ENCODE data around the gene PEF1. TPM values are rescaled to one million over a fixed set of nuclear protein-coding genes. Genes with fewer than 3 reads are reported as not detected.

The PEF1 gene, protein sequence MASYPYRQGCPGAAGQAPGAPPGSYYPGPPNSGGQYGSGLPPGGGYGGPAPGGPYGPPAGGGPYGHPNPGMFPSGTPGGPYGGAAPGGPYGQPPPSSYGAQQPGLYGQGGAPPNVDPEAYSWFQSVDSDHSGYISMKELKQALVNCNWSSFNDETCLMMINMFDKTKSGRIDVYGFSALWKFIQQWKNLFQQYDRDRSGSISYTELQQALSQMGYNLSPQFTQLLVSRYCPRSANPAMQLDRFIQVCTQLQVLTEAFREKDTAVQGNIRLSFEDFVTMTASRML
- 10 to 100 TPM; 48.8 to 59.3 TPM for total RNA-seq

DNA sequence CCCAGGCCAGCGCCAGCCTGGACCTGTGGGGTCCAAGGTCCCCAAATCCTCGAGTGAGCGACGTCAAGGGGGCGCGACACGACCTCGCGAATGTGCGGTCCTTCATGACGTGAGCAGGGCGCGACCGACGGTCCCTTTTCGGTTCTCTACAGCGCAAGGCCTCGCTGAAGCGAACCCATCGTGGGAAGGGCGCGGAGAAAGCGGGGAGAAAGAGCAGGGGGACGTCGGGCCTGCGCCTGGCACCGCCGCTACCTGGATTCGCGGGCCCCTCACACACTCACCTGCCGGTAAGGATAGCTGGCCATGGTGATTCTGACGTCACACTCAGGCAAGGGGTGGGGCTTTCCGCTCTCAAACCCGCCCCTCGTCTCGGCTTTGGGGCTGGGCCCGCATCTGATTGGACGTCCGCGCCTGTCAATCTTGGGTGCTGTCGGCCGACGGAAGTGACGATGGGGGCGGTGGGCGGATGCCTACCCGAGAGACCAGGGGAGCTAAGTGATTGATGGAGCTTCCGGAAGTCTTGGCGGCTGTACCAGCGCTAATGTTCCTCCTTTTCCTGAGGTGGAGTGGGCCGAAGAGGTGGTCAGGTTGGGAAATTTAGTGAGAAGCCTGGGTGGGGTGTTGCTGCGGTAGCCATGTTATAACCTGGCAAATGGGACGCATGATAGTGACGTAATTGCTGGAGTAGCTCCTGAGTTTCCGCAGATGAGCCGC lies at the start of gene PEF1:
Gene PEF1 (minus strand): TSS at position 317 of the 714 bp plus-strand sequence. CDS start 12 bp downstream, at position 305.
- Mint-ChIP-seq H3K4me3 (peak within 1 kb of the TSS; percentile 95), H3K27ac (peak within 1 kb of the TSS; percentile 100), H3K36me3 (ENCODE audit: low read depth) (peaks cover 2% of the 10 kb centered on the region), H3K9me3 (ENCODE audit: low read depth) (no peaks in the 10 kb centered on the region), H3K4me1 (peaks cover 23% of the 10 kb centered on the region), H3K27me3 (no peaks in the 10 kb centered on the region)
- ChIA-PET POLR2A (interaction anchor here (0.6 to 2.0 kb wide), 11 partner anchors 17 to 978 kb away, joined by 3 to 10 read pairs (median 4); partner anchors contain the start of genes KPNA6, SNRNP40 and ZCCHC17), CTCF (interaction anchor here (0.6 to 3.5 kb wide), 14 partner anchors 8 to 462 kb away, joined by 3 to 20 read pairs (median 3); no protein-coding TSS in a partner anchor)
- intact Hi-C loops (cut with DNase I, micrococcal nuclease): loop anchor here in 1 of 2 experiments (1.0 to 10.0 kb wide), 10 partner anchors 144 to 1170 kb away; partner anchors contain the start of genes BSDC1, KHDRBS1, PTP4A2 and PUM1
- DNase-seq (peak; percentile 100), ATAC-seq (peak; percentile 91)

GRCh38 chr1:31693231-31693630 lies 48.6 kb upstream of the PEF1 start:
- ATAC-seq (no peak), DNase-seq (no peak)
- intact Hi-C loops (cut with DNase I, micrococcal nuclease): no loop called here
- Mint-ChIP-seq H3K36me3 (ENCODE audit: low read depth) (no peaks in the 10 kb centered on the region), H3K27ac (no peak overlapping the region), H3K27me3 (no peaks in the 10 kb centered on the region), H3K4me3 (no peak overlapping the region), H3K9me3 (ENCODE audit: low read depth) (no peaks in the 10 kb centered on the region), H3K4me1 (no peaks in the 10 kb centered on the region)
- POLR2A ChIA-PET: no interaction called here
- CTCF ChIA-PET: interaction anchor here (0.7 kb wide), 1 partner anchor 847 kb away, joined by 5 read pairs; no protein-coding TSS in a partner anchor

GRCh38 chr1:31691951-31692350 lies 47.3 kb upstream of the PEF1 start:
- ATAC-seq (no peak), DNase-seq (no peak)
- H3K27ac Mint-ChIP-seq: no peak overlapping the region
- H3K27me3 Mint-ChIP-seq: no peaks in the 10 kb centered on the region
- H3K4me1 Mint-ChIP-seq: no peaks in the 10 kb centered on the region
- no peak overlapping the region for H3K4me3 Mint-ChIP-seq
- H3K36me3 Mint-ChIP-seq (ENCODE audit: low read depth): no peaks in the 10 kb centered on the region
- H3K9me3 Mint-ChIP-seq (ENCODE audit: low read depth): no peaks in the 10 kb centered on the region
- intact Hi-C loops (cut with DNase I, micrococcal nuclease): no loop called here
- POLR2A ChIA-PET: no interaction called here
- CTCF ChIA-PET: no interaction called here

DNA sequence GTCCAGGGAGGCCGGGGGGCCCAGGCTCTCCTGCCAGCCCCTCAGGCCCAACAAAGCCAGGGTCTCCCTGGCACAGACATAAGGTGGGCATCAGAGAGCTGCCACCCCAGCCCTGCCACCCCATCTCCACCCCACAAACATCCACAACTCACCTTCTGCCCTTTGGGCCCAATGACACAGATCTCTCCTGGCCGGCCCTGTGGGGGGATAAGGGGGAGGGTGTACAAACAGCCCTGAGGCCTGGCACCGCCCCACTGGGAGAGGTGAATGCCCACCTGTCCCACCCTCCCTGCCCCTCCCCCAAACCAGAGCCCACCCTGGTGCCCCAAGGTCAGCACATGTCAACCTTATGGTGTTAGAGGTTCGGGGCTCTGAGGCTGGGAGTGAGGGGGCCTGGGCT lies 46.8 kb upstream of the PEF1 start:
- no peaks in the 10 kb centered on the region for H3K4me1 Mint-ChIP-seq
- no peak overlapping the region for H3K27ac Mint-ChIP-seq
- no peaks in the 10 kb centered on the region for H3K36me3 Mint-ChIP-seq (ENCODE audit: low read depth)
- no peaks in the 10 kb centered on the region for H3K9me3 Mint-ChIP-seq (ENCODE audit: low read depth)
- intact Hi-C loops (cut with DNase I, micrococcal nuclease): no loop called here
- CTCF ChIA-PET: no interaction called here
- peaks cover 2% of the 10 kb centered on the region for H3K27me3 Mint-ChIP-seq
- DNase-seq (no peak), ATAC-seq (no peak)
- no peak overlapping the region for H3K4me3 Mint-ChIP-seq
- POLR2A ChIA-PET: no interaction called here

DNA sequence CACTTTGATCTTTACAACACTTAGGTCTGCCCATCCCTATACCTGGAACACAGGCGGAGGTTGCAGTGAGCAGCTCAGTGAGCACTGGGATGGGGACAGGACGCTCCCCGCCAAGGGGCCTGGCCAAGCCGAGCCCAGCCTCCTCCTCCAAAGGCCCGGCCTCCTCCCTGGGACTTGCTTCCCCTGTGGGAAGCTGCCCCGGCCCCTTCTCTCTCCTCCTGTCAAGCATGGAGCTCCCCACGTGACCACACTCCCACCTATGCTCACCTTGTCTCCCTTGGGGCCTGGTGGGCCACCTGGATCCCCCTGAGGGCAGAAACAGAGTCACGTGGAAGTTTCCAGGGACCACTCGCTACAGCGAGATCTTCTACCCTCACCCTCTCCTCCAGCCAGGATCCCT lies 46.2 kb upstream of the PEF1 start:
- no peak for DNase-seq
- ChIA-PET CTCF (interaction anchor here (0.6 kb wide), 1 partner anchor 60 kb away, joined by 3 read pairs; no protein-coding TSS in a partner anchor), POLR2A (no interaction called here)
- H3K27me3 Mint-ChIP-seq: peaks cover 2% of the 10 kb centered on the region
- no peak overlapping the region for H3K4me3 Mint-ChIP-seq
- H3K27ac Mint-ChIP-seq: no peak overlapping the region
- no peaks in the 10 kb centered on the region for H3K9me3 Mint-ChIP-seq (ENCODE audit: low read depth)
- no peaks in the 10 kb centered on the region for H3K4me1 Mint-ChIP-seq
- H3K36me3 Mint-ChIP-seq (ENCODE audit: low read depth): no peaks in the 10 kb centered on the region
- ATAC-seq: no peak
- intact Hi-C loops (cut with DNase I, micrococcal nuclease): no loop called here

DNA sequence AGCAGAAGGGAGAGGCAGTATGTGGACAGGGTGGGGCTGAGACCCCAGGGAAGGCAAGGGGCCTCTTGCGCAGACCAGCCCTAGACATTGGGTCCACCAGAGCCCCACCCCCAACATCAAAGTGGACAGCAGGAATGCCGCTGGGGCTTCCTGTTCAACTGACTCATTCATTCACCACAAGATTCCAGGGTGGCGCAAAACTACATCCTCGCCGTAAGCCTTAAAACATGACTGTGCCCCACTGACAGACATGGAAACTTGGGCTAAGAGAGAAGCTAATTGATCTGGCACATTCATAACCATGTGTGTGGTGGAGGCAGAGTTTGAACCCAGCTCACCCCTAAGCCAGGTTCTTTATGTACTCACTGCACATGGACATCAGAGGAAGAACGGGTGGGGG lies 45.2 kb upstream of the PEF1 start:
- CTCF ChIA-PET: no interaction called here
- no peaks in the 10 kb centered on the region for H3K4me1 Mint-ChIP-seq
- POLR2A ChIA-PET: no interaction called here
- H3K4me3 Mint-ChIP-seq: no peak overlapping the region
- peaks cover 3% of the 10 kb centered on the region for H3K27me3 Mint-ChIP-seq
- no peaks in the 10 kb centered on the region for H3K36me3 Mint-ChIP-seq (ENCODE audit: low read depth)
- H3K9me3 Mint-ChIP-seq (ENCODE audit: low read depth): no peaks in the 10 kb centered on the region
- no peak overlapping the region for H3K27ac Mint-ChIP-seq
- ATAC-seq (no peak), DNase-seq (no peak)
- intact Hi-C loops (cut with DNase I, micrococcal nuclease): no loop called here

DNA sequence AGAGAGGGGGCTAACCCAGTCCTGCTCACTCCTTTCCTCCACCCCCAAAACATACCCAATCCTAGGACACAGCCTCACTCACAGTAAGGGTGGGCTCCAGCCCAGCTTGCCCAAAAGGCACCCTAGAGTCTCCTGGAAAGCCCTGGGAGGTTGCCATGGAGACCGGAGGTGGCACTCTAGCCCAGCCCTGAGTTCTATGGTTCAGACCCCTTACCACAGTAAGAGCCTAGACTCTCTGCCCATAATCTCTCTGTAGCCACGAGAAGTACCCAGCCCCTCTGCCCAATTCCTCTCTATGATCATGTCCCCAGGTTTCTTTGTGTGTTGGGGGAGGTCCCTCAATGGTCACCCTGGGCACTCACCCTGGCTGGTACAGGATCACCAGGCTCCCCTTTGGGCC lies 44.7 kb upstream of the PEF1 start:
- H3K4me1 Mint-ChIP-seq: no peaks in the 10 kb centered on the region
- intact Hi-C loops (cut with DNase I, micrococcal nuclease): no loop called here
- ChIA-PET CTCF (no interaction called here), POLR2A (no interaction called here)
- H3K36me3 Mint-ChIP-seq (ENCODE audit: low read depth): no peaks in the 10 kb centered on the region
- no peak for ATAC-seq
- H3K27me3 Mint-ChIP-seq: peaks cover 6% of the 10 kb centered on the region
- no peak overlapping the region for H3K4me3 Mint-ChIP-seq
- DNase-seq: no peak
- H3K27ac Mint-ChIP-seq: no peak overlapping the region
- no peaks in the 10 kb centered on the region for H3K9me3 Mint-ChIP-seq (ENCODE audit: low read depth)

DNA sequence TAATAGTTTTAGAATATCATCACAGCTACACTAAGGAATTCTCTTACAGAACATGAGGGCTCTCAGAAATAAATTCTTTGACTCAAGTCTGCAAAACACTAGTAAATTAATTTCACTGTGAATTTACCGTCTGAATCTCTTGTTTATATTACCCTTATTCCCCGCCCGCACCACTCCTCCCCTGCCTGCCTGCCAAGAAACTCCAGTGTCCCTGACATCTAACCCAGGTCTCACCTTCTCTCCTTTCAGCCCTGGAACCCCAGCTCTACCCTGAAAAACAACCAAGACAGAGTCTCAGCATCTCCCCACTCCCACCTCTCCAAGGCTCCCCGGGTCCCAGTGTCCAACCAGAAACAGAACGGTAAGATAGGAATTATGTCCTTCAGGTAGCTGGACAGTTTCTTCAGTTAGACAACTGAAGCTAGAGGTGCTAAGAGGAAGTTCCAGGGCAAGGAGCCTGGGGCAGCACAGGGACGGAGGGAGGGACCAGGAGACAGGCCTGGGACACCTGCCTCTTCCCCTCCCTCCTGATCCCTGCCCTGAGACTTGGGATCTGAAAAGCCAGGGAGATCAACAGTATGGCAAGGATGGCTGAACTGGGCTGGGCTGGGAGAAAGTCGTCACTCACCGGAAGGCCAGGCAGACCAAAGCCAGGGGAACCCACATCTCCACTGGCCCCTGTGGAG lies 43.7 kb upstream of the PEF1 start:
- Mint-ChIP-seq H3K9me3 (ENCODE audit: low read depth) (no peaks in the 10 kb centered on the region), H3K4me1 (no peaks in the 10 kb centered on the region), H3K36me3 (ENCODE audit: low read depth) (no peaks in the 10 kb centered on the region), H3K4me3 (no peak overlapping the region), H3K27ac (no peak overlapping the region), H3K27me3 (peaks cover 6% of the 10 kb centered on the region)
- no peak for DNase-seq
- intact Hi-C loops (cut with DNase I, micrococcal nuclease): no loop called here
- ChIA-PET CTCF (interaction anchor here (0.7 kb wide), 1 partner anchor 74 kb away, joined by 3 read pairs; no protein-coding TSS in a partner anchor), POLR2A (no interaction called here)
- no peak for ATAC-seq

DNA sequence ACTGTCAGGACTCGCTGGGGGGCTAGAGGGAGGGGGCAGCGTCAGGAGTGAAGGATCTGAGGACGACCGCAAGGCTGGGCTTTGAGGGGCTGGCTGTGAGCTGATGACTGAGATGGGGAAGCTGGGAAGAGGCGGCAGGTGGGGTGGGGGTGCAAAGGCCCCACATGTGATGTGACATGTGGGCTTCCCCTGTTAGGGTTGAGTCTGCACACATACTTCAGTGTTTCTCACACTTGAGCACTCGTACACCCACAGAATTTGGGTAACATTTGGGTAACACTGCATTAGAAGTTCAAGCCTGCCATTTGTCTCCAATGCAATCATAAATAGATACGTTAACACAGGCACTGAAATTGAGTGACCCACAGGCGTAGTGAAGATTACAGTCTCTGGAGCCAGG lies 42.9 kb upstream of the PEF1 start:
- CTCF ChIA-PET: interaction anchor here (0.7 kb wide), 1 partner anchor 205 kb away, joined by 3 read pairs; no protein-coding TSS in a partner anchor
- DNase-seq (no peak), ATAC-seq (no peak)
- H3K4me3 Mint-ChIP-seq: no peak overlapping the region
- POLR2A ChIA-PET: no interaction called here
- H3K4me1 Mint-ChIP-seq: no peaks in the 10 kb centered on the region
- no peaks in the 10 kb centered on the region for H3K36me3 Mint-ChIP-seq (ENCODE audit: low read depth)
- intact Hi-C loops (cut with DNase I, micrococcal nuclease): no loop called here
- H3K27ac Mint-ChIP-seq: no peak overlapping the region
- no peaks in the 10 kb centered on the region for H3K9me3 Mint-ChIP-seq (ENCODE audit: low read depth)
- peaks cover 6% of the 10 kb centered on the region for H3K27me3 Mint-ChIP-seq

DNA sequence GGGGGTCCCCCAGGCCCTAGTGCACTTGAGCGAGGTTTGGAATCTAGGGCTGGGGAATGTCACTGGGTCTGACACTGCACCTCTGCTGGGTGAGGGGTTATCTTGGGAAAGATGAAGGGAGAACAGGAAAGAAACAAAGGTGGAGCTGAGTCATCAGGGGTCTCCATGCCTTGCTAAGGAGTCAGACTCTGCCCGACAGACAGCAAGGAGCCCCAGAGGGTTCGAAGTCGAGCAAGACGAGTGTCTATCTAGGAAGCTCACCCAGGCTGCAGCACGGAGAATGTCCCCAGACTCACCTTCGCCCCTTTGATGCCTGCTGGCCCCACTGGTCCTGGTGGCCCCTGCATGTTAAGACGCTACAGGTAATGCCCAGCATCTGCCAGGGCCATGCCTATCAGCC lies 41.1 kb upstream of the PEF1 start:
- ATAC-seq: no peak
- CTCF ChIA-PET: no interaction called here
- Mint-ChIP-seq H3K4me1 (no peaks in the 10 kb centered on the region), H3K9me3 (ENCODE audit: low read depth) (no peaks in the 10 kb centered on the region), H3K27ac (no peak overlapping the region), H3K4me3 (no peak overlapping the region), H3K36me3 (ENCODE audit: low read depth) (no peaks in the 10 kb centered on the region), H3K27me3 (peaks cover 6% of the 10 kb centered on the region)
- POLR2A ChIA-PET: no interaction called here
- intact Hi-C loops (cut with DNase I, micrococcal nuclease): no loop called here
- no peak for DNase-seq

DNA sequence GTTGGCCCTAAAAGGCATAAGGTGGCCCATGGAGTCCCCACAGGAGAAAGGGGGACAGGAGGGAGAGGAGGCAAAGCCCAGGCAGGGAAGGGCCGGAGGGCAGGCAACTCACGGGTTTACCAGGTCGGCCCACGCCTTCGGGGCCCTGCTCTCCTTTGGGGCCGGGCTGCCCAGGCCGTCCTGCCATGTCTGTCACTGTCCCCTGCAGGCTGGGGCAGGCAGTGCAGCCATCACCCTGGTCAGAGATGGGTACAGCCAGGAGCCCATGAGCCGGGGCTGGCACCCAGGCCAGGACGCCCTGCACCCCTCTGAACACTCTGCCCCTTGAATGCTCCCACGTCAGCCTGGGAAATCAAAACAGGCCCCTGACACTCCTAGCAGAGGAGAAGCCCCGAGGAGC lies 39.3 kb upstream of the PEF1 start:
- CTCF ChIA-PET: no interaction called here
- H3K4me3 Mint-ChIP-seq: no peak overlapping the region
- peaks cover 6% of the 10 kb centered on the region for H3K27me3 Mint-ChIP-seq
- no peak overlapping the region for H3K27ac Mint-ChIP-seq
- H3K4me1 Mint-ChIP-seq: no peaks in the 10 kb centered on the region
- POLR2A ChIA-PET: no interaction called here
- no peaks in the 10 kb centered on the region for H3K9me3 Mint-ChIP-seq (ENCODE audit: low read depth)
- no peaks in the 10 kb centered on the region for H3K36me3 Mint-ChIP-seq (ENCODE audit: low read depth)
- DNase-seq: peak; percentile 35
- peak; percentile 47 for ATAC-seq
- intact Hi-C loops (cut with DNase I, micrococcal nuclease): no loop called here

All from activated CD4-positive, alpha-beta T cell treated with anti-CD3 and anti-CD28 coated beads for 36 hours (primary cell).